Endothelial cell of hepatic sinusoid (primary cell): Measurements from ENCODE around the gene GSTT2.
"Not testable (repeated sequence)": the region's sequence is repeated elsewhere in the genome, so short reads cannot be mapped to it uniquely, and the experiment has no call there.

Experiments used
- in situ Hi-C: cut with HindIII; loops from 2 replicates; pipeline ENCODE4 v1.10.0; 2017; ENCODE audit warnings: low sequenced_read_pairs

GSTT2 gene

DNA sequence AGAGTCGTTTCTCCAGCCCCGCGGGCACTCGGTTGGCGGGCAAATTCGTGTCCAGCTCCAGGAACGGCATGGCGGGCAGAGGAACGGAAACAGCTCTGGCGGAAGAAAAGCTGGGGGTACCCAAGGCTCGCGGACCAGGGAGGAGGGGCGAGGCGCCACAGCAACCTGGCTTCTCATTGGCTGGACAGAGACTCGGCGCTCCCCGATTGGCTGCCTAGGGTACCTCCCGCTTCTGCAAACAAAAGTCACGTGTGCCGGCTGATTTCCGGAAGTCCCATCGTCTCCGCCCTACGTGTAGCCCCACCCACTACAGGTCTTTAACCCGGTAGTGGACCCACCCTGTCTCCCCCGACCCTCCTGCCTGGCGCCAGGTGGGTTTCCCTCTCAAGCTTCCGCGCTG is 5.6 kb upstream of the GSTT2 start, which contains the start of gene DDT:
Gene DDT, minus strand, starts transcription at position 97 of the 400 bp plus-strand sequence. Its CDS starts 27 bp downstream, at position 70.
- in situ Hi-C loops = not testable (repeated sequence)

DNA sequence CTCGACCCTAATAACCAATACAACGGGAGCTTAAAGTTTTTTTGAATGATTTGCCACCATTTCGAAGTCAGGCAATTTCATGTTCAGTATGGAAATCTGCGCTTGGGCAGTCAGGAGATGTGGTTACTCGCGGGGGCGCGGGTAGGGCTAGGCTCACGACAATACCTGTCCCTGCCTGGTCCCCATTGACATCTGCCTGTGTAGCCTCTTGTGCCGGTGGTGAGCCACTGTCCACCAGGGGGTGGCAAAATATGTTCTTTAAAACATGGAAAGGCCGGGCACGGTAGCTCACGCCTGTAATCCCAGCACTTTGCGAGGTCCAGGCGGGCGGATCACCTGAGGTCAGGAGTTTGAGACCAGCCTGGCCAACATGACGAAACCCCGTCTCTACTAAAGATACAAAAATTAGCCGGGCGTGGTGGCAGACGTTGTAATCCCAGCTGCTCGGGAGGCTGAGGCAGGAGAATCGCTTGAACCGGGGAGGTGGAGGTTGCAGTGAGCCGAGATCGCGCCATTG is 5.0 kb upstream of the GSTT2 start:
- in situ Hi-C loops = not testable (repeated sequence)

DNA sequence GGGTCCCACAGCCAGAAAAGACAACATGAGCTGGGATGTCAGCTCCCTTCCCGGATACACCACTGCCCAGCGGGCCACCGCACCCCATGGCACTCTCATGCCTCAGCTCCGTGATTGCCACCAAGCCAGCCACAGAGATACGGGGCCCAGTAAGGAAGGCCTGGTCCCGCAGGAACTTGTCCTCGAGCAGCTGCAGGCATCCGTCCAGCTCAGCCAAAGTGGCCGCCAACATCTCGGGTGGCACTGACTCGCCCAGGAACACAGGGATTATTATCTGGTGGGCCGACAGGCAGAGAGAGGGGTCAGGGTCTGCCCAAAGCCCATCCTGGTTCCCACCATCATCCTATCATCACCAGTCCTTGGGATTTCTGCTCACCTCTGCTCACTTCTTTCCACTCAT is 2.6 kb upstream of the GSTT2 start:
- in situ Hi-C loops = not testable (repeated sequence)

DNA sequence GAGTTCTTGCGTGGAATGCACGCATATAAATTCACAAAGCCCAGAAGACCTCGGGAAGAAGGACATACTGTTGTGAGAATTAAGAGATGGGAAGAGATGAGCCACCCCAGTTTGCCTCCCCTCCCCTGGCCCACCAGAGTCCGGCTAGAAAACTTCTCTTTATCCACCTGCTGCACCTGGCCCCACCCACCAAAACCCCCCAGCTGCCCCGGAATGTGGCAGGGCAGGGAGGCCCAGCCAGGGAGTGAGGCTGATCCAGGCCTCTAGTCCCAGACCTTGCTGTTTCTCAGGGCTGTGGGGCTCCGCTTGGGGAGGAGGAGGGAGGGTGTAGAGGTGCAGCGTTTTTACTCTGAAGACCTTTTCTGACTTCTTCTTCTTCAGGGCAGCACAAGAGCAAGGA is 633 bp downstream of the GSTT2 start:
- in situ Hi-C loops = not testable (repeated sequence)

DNA sequence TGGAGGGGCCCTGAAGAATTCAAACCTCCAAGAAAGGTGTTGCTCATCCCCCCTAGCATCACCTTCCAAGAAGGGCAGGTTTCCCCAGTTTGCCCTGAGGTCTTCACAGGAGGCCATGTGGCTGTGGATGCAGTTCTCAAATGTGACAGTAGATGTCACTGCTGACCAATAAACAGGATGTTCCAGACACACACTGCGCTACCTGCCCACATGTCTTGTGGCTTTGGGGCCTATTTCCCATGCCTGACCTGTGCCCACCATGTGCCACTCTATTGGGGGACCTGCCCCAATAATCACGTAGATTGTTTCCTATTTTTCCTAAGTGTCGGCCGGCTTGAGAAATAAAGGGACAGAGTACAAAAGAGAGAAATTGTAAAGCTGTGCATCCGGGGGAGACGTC is 4.5 kb downstream of the GSTT2 start:
- in situ Hi-C loops = no loop called here

DNA sequence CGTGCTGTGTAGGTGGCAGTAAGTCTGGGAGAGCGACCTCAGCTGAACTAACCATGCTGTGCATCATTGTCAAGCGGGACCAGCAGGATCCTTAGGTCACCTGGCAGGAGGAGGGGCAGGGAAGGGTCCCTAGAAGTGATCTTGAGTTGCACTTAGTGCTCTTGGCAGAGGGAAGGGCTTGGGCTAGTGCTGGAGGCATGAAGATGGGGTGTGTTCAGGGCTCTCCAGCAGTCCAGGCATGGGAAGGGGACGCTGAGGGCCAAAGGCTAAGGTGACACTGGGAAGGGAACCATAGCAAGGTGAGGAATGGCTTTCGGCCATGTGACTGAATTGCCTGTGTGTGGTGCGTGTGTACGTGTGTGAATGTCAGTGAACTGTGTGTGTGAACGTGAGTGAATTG is 6.2 kb downstream of the GSTT2 start:
- in situ Hi-C loops = not testable (repeated sequence)

DNA sequence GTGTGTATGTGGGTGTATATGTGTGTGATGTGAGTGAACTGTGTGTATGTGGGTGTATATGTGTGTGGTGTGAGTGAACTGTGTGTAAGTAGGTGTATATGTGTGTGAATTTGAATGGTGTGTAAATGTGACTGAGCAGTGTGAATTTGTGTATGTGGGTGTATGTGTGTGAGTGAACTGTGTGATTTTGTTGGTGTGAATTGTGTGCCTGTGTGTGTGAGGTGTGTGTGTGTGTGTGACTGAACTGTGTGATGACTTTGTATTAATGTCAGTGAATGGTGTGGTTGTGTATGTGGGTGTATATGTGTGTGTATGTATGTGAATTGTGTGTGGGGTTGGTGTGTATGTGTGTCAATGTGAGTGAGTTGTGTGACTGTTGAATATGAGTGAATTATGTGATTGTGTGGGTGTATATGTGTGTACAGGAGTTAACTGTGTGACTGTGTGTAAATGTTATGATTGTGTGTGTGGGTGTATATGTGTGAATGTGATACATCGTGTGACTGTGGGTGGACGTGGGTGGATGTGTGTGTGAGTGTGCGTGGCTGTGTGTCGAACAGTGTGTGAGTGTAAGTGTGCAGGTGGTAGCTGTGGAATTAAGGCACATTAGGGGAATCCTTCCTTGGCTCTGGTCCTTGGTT is 6.7 kb downstream of the GSTT2 start:
- in situ Hi-C loops = not testable (repeated sequence)

DNA sequence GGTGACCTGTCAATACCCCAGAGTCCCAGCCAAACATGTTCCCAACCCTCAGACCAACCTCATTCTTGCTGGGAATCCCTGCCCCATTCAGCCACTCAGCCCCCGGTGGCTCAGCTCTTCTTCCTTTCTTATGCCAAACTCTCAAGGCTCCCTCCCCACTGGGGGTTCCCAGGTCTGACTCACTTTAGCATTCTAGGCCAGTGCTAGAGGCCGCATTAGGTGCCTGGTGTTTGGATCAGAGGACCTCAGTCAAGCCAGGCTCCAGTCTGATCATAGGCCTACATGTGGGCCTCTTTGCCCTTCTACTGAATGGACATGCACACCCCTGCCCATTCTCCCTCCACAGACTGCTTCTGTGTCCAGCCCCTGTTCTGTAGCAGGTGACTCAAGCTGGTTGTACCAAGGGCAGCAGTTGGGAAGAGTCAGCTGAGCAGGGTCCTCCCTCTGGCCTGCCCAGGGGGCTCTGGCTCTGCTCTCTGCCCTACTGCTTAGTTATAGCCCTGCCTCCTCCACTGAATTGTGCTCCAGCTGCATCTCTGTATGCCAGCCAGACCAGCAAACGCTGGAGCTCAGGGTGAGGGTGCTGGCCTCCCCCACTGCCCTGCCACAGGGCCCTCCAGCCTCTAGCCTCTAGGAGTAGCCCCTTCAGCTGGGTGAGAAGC is 9.8 kb downstream of the GSTT2 start:
- in situ Hi-C loops = not testable (repeated sequence)

DNA sequence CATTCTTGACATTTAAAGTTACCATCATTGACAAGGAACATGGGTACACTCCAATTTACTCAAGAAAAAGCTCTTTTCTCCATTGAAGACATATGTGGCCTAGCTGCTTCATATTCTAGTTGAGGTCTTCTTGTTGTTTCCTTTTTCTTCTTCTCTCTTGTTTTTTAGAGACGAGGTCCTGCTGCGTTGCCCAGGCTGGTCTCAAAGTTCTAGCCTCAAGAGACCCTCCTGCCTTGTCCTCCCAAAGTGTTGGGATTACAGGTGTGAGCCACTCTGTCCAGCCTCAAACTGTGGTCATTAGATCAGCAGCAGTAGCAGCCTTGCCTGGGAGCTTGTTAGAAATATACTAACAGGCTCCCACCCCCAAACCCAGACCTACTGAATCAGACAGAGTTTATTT is 13.1 kb downstream of the GSTT2 start:
- in situ Hi-C loops = not testable (repeated sequence)

DNA sequence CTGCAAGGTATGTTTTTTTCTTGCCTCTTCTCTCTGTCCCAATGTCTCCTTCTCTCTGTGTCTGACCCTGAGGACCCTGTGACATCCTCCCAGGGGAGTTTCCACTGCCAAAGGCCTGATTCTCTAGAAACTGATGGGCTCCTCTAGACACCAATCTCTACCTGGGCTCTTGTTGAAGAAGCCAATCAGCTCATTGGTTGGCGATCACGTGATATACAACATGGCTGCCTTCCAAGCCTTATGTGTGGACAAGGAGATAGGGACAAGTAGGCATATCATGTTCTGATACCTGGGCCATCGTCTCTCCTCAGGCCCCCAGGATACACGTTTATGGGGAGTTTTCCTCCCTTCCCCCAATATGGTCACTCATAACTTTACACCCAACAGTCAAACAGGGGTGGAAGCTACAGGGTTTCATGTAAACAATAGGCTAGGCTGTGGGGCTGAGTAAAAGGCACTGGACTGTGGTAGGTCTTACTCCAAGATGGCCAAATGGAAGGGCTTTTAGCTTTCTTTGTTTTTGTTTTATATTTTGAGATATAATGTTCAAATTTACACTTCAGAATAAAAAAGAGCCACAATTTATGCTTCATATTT is 13.7 kb downstream of the GSTT2 start:
- in situ Hi-C loops = not testable (repeated sequence)

DNA sequence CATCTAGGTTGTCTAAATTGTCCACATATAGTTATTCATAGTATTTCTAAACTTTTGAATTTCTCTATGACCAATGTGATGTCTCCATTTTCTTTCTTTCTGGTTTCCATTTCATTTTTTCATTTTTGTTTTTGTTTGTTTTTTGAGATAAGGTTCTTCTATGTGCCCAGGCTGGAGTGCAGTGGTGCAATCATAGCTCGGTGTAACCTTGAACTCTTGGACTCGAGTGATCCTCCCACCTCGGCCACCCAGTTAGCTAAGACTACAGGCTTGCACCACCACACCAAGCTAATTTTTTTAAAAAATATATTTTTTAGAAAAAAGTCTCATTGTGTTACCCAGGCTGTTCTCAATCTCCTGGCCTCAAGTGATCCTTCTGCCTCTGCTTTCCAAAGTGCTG is 17.2 kb downstream of the GSTT2 start:
- in situ Hi-C loops = no loop called here

DNA sequence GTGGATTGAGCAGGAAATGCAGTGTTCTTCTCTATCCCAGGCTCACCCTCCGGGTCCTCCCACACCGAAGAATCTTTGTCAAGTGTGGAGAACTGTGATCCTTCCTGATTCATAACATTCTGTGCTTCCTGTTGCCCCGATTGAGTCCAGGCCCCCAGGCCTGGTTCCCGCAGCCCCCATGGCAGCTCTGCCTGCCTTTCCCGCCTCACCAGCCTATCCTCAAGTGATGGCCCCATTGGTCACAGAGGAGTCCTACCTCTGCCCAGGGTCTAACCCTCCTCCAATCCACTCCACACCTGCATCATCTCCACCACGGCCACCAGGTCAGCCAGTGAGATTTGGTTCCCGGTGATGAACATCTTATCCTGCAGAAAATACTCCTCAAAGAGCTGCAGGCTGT is 19.8 kb downstream of the GSTT2 start:
- in situ Hi-C loops = loop anchor here (10.0 kb wide), 1 partner anchor 155 kb away; no protein-coding TSS in a partner anchor

DNA sequence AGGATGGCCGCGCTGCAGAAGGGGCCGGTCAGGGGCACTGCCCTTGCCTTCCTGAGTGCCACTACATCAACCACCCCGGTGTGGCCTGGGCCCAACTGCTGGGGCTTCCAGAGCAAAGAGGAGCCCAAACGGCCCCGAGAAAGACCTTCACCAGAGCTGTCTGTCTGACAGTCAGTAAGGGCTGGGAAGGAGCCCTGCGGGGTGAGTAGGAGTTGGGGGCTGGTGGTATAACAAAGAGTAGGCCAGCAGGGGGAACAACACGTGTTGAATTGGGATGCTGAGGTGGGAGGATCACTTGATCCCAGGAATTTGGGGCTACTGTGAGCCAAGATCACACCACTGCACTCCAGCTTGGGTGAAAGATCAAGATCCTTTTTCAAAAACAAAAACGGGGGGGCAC is 21.4 kb downstream of the GSTT2 start:
- in situ Hi-C loops = loop anchor here (10.0 kb wide), 1 partner anchor 153 kb away; no protein-coding TSS in a partner anchor

DNA sequence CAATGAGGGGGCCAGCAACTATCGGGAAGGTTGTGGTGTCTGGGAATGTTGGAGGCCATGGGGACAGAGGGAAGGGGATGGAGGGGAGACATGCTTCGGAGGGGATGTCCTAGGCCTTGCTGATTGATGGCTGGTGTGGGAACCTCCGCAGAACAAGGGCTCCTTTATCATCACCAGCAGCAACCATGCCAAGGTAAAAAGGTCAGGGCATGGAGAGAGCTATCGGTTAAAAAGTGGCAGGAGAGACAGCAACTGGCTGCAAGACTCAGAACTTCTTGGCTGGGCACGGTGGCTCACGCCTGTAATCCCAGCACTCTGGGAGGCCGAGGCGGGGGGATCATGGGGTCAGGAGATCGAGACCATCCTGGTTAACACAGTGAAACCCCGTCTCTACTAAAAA is 22.3 kb downstream of the GSTT2 start:
- in situ Hi-C loops = loop anchor here (10.0 kb wide), 1 partner anchor 153 kb away; no protein-coding TSS in a partner anchor

DNA sequence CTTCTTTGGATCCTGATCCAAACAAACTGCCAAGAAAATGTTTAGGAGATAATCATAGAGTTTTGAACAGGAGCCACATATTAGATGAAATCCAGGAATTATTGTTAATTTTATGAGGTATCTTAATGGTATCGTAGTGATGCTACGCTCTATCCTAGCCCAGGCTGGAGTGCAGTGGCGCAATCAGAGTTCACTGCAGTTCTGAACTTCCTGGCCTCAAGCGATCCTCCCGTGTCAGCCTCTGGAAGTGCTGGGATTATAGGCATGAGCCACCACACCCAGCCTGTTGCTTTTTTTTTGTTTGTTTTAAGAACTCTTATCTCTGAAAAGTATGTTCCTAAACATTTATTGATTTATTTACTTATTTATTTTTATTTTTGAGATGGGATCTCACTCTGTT is 22.9 kb downstream of the GSTT2 start:
- in situ Hi-C loops = loop anchor here (10.0 kb wide), 1 partner anchor 152 kb away; no protein-coding TSS in a partner anchor

DNA sequence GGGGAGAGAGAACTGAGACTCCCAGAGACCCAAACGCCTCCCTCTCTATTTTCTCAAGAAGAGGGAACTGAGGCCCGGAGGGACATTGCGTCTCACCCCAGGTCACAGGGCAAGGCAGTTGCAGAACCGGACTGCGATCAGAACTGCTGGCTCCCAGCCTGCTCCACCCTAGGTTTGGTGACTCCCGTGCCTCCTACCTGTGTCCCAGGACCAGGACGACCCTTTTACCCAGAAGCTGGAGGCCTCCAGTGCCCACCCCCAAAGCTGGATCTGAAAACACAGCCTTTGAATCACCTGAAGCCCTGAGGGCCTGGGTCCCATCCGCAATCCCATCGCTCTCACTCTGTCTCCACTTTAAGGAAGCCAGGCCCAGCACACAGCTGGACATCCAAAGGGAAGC is 24.0 kb downstream of the GSTT2 start:
- in situ Hi-C loops = loop anchor here (10.0 kb wide), 1 partner anchor 151 kb away; no protein-coding TSS in a partner anchor

DNA sequence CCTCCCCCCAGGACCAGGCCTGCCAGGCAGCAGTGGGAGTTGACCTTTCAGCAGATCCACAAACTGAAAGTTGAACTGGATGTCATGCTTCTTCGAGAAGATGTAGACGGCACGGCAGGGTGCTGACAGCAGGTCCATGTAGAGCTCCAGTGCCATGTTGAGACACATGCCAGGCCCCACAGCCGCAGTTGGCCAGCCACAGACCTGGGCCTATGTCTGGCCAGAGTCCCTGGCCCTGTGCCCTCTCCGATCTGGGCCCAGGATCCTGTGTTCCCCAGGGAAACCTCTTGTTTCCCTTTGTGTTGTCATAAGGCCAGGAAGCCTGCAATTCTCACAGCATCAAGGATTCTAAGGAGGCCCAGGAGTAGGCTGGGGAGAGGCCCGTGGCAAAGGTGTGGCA is 25.3 kb downstream of the GSTT2 start, which contains the start of gene GSTT4:
Gene GSTT4, minus strand, starts transcription at position 253 of the 400 bp plus-strand sequence. Its CDS starts 97 bp downstream, at position 156.
- in situ Hi-C loops = loop anchor here (10.0 kb wide), 1 partner anchor 150 kb away; no protein-coding TSS in a partner anchor

DNA sequence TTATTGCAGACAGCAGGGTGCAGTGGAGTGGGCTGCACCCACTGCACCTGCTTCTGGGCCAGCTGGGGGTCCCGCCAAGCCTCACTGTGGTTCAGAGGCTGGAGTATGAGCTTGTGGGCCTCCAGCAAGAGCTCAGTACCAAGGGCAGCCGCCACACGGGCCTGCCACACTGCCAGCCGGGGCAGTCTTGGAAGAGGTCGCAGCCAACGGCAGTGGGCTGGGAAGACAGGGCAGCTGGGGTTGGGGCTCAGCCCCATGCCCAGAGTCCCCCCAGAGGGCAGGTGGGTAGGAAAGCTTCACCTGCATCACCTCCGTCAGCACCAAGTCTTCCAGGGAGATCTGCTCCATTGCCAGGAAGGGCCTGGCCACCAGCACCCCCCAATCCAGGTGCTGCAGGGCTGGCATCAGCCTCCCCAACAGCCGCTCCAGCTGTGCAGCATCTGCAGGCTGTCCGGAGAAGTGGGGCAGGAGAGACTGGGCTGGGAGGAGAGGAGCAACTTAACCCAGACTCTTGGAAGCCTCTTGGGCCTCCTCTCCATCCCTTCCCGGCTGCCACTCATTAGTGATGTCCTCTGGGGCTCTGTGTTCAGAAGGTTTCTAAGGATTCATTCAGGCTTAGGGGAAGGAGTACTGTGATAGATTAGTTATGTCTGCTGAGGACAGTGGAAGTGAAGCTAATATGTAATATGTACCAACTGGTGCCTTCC is 26.4 kb downstream of the GSTT2 start:
- in situ Hi-C loops = loop anchor here (10.0 kb wide), 1 partner anchor 148 kb away; no protein-coding TSS in a partner anchor

DNA sequence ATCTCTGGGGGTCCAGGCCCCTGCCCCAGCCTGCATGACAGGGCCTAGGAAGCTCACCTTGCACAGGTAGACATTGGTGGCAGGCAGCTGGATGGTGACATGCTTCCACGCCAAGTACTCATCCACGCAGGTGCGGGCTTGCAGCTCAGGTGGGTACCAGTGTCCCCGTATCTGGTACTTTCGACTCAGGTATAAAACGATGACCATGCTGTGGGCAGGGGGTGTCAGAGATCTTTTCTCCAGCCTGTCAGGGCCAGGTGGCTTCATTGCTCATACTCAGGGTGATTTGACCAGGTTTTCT is 26.9 kb downstream of the GSTT2 start:
- in situ Hi-C loops = loop anchor here (10.0 kb wide), 1 partner anchor 148 kb away; no protein-coding TSS in a partner anchor

DNA sequence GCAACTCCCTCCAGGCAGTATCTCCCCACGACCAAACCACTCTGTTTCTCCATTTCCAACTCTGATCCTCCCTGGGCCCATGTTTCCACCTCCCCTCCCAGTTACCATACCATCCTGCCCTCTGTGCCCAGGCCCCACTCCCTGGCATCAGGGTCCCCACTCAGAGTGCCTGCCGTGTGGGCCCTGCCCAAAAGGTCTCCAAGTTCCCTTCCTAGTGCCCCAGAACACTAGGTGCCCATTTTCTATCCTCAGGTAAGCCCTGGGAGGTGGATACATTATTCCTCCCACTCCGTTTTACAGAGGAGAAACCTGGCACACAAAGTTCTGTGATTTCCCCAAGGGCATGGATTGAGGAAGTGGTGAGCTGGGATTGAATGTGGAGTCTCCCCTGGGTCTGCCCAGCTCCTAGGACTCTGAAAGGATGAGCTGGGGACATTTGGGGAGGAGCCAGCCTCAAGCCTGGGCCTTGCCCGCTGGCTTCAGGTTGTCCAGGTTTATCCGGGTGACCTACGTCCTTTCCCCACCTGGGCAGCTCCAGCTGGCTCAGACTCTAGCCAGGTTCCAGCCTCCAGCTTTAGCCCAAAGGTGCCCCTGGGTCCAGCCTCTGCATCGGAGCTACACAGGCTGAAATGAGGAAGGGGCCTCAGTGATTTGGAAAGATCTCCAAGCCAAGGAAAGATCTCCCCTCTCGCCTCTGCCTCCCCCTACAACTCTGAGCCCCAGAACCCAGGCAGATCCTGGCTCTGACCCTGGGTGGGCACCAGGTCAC is 27.5 kb downstream of the GSTT2 start:
- in situ Hi-C loops = loop anchor here (10.0 kb wide), 1 partner anchor 147 kb away; no protein-coding TSS in a partner anchor
